H1 (cell line): ENCODE measurements around the gene OR52W1.

Source experiments
- ASH2L ChIP-seq: fragments of 200-600, 300-600 bp; sonication (generic); IDR thresholded peaks from one replicate; pipeline ENCODE4 v1.7.1; 2017; ENCODE audit warnings: low read length
- POLR2AphosphoS5 ChIP-seq: IDR thresholded peaks from 2 replicates; pipeline ENCODE4 v1.6.1; 2011; ENCODE audit warnings: low read depth, low read length
- RBBP5 ChIP-seq: IDR thresholded peaks from 2 replicates; pipeline ENCODE4 v1.7.1; 2012; ENCODE audit warnings: low read depth, mild to moderate bottlenecking, inconsistent platforms, low read length, moderate library complexity, borderline replicate concordance
- TEAD4 ChIP-seq: IDR thresholded peaks from 2 replicates; pipeline ENCODE4 v1.6.1; 2012; ENCODE audit warnings: low read depth, low read length, inconsistent platforms, mixed read lengths

- no peak for TF ChIP-seq TEAD4
- no peak for TF ChIP-seq RBBP5
- no peak for TF ChIP-seq POLR2AphosphoS5
- TF ChIP-seq ASH2L = no peak
Measured at GRCh38 chr11:6228520-6228919, 29.5 kb downstream of the OR52W1 start.
